ENCODE data around the gene ARHGDIA. TPM values are rescaled to one million over a fixed set of nuclear protein-coding genes. Genes with fewer than 3 reads are reported as not detected.

ARHGDIA gene
- total and polyA plus RNA-seq, 12 donors, result 89.9 to 263 (median 110) TPM

- Histone ChIP-seq H3K36me3 (peaks cover 0 to 51% (median 14%) of the 10 kb centered on the region in 9 donors), H3K9me3 (no peaks in the 10 kb centered on the region), H3K27me3 (no peaks in the 10 kb centered on the region), H3K4me3 (no peak overlapping the region), H3K4me1 (peaks cover 26 to 76% (median 55%) of the 10 kb centered on the region in 9 donors), H3K27ac (peak overlapping the region in 2 of 10 donors; percentile 11 to 99)
- DNase-seq (no peak), ATAC-seq (no peak)
- intact Hi-C loops (cut with DNase I), result loop anchor here in 1 of 10 donors (5.0 kb wide), 1 partner anchor 42 kb away; no protein-coding TSS in a partner anchor
- 80 to 81% methylated on average over 9 of the region's 9 CpGs for WGBS, 2 donors
- no peak for TF ChIP-seq CTCF (IDR thresholded peaks at IDR 0.05)
Observed at GRCh38 chr17:81863833-81864768, 7.0 kb downstream of the ARHGDIA start.

GRCh38 chr17:81863123-81863675, 7.9 kb downstream of the ARHGDIA start:
- peaks cover 26 to 76% (median 55%) of the 10 kb centered on the region in 9 donors for H3K4me1 ChIP-seq
- no peak for TF ChIP-seq CTCF (IDR thresholded peaks at IDR 0.05)
- no peaks in the 10 kb centered on the region for H3K9me3 ChIP-seq
- no peaks in the 10 kb centered on the region for H3K27me3 ChIP-seq
- 79 to 80% methylated on average over 6 of the region's 6 CpGs for WGBS, 2 donors
- DNase-seq (no peak), ATAC-seq (no peak)
- intact Hi-C loops (cut with DNase I), result loop anchor here in 1 of 10 donors (5.0 kb wide), 1 partner anchor 41 kb away; no protein-coding TSS in a partner anchor
- no peak overlapping the region for H3K4me3 ChIP-seq
- peak overlapping the region in 3 of 10 donors; percentile 98 to 99 (median 98) for H3K27ac ChIP-seq
- H3K36me3 ChIP-seq, result peaks cover 0 to 51% (median 13%) of the 10 kb centered on the region in 9 donors

GRCh38 chr17:81860756-81861568, 10.2 kb downstream of the ARHGDIA start:
- intact Hi-C loops (cut with DNase I), result loop anchor here in 1 of 10 donors (5.0 kb wide), 1 partner anchor 39 kb away; no protein-coding TSS in a partner anchor
- H3K27ac ChIP-seq, result peak overlapping the region; percentile 86 to 99 (median 98)
- WGBS, 2 donors, result 0% methylated on average over 72 to 74 of the region's 74 CpGs
- peaks cover 0 to 56% (median 21%) of the 10 kb centered on the region in 9 donors for H3K36me3 ChIP-seq
- H3K27me3 ChIP-seq, result no peaks in the 10 kb centered on the region
- H3K4me1 ChIP-seq, result peaks cover 15 to 69% (median 45%) of the 10 kb centered on the region in 9 donors
- H3K4me3 ChIP-seq, result peak overlapping the region; percentile 40 to 100 (median 83)
- DNase-seq, result peak; percentile 99
- TF ChIP-seq CTCF (IDR thresholded peaks at IDR 0.05), result peak in 4 of 9 donors; percentile 7 to 30 (median 22)
- peak; percentile 90 to 98 (median 96) for ATAC-seq
- H3K9me3 ChIP-seq, result no peaks in the 10 kb centered on the region

All from heart right ventricle (tissue), 16 donors.